NCI-H446 treated with DMSO at 0.1 percent for 48 hours (cell line): Measurements from ENCODE around the gene TMC5.
"Not testable (repeated sequence)": the region's sequence is repeated elsewhere in the genome, so short reads cannot be mapped to it uniquely, and the experiment has no call there.

Experiments used
- DNase-seq: peaks from one replicate; lab custom pipeline; 2025; lab: John Stamatoyannopoulos, UW

TMC5 gene, protein sequence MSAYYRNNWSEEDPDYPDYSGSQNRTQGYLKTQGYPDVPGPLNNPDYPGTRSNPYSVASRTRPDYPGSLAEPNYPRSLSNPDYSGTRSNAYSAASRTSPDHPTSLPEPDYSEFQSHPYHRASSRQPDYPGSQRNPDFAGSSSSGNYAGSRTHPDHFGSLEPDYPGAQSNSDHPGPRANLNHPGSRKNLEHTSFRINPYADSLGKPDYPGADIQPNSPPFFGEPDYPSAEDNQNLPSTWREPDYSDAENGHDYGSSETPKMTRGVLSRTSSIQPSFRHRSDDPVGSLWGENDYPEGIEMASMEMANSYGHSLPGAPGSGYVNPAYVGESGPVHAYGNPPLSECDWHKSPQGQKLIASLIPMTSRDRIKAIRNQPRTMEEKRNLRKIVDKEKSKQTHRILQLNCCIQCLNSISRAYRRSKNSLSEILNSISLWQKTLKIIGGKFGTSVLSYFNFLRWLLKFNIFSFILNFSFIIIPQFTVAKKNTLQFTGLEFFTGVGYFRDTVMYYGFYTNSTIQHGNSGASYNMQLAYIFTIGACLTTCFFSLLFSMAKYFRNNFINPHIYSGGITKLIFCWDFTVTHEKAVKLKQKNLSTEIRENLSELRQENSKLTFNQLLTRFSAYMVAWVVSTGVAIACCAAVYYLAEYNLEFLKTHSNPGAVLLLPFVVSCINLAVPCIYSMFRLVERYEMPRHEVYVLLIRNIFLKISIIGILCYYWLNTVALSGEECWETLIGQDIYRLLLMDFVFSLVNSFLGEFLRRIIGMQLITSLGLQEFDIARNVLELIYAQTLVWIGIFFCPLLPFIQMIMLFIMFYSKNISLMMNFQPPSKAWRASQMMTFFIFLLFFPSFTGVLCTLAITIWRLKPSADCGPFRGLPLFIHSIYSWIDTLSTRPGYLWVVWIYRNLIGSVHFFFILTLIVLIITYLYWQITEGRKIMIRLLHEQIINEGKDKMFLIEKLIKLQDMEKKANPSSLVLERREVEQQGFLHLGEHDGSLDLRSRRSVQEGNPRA

DNA sequence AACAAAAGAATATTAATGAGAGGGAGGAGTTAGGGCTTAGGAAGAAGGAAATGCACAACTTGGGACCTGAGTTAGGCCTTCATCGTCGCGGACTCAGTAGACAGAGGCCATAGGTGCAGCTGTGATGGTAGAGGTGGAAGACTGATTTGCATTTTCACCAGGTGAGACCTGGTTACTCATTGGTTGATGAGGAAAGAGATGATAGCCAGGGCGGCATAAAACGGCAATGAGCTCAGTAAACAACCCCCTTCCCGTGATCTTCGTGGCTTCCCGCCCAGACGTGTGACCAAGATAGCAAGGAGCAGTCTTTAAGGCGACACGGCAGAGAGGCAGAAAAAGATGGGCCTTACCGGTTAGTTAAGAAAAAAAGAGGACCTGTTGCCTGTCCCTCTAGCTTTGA, at the start of gene TMC5:
Gene TMC5, plus strand, starts transcription at position 244 of the 400 bp plus-strand sequence. CDS start 22,156 bp downstream, outside the sequence.
- DNase-seq, result no peak

DNA sequence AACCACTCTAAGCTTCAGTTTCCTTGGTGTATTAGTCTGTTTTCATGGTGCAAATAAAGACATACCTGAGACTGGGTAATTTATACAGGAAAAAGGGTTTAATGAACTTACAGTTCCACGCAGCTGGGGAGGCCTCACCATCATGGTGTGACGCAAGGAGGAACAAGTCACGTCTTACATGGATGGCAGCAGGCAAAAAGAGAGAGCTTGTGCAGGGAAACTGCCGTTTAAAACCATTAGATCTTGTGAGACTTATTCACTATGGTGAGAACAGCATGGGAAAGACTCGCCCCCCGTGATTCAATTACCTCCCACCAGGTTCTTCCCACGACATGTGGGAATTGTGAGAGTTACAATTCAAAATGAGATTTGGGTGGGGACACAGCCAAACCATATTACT, 45.1 kb upstream of the TMC5 start:
- DNase-seq, result not testable (repeated sequence)

DNA sequence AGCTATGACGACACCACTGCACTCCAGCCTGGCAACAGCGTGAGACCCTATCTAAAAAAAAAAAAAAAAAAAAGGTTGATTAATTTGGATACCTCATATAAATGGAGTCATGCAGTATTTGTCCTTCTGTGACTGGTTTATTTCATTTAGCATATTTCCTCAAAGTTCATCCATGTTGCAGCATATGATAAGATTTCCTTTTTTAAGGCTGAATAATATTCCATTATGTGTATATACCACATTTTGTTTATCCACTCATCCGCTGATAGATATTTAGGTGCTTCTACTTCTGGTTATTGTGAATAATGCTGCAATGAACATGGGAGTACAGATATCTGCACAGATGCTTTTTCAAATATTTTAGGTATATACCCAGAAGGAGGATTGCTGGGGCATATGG, 43.3 kb upstream of the TMC5 start:
- DNase-seq, result no peak

DNA sequence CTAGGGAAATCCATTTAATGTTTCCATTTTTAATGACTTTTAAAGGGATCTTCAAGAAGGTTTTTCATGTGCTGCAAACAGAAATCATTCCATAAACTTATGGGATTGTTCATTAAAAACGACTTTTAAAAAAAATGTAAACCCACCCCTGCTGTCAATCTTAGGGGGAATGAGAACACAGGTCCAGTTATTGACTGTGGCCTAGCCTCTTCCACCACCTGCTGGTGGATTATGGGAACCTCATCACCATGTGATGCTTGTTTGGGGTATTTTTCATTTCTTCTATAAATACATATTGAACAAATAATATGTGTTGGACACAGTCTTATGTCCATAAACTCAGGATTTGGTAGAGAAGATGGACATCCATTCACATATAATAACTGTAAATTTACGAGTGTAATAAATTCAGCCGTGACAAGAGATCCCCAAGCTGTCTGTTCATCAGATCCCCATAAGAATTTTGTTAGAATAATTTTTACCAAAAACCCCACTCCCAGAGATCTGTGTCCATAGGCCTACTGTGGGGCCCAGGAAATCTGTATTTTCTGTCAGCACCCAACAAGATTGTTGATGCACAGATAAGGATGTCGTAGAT, 42.0 kb upstream of the TMC5 start:
- no peak for DNase-seq

DNA sequence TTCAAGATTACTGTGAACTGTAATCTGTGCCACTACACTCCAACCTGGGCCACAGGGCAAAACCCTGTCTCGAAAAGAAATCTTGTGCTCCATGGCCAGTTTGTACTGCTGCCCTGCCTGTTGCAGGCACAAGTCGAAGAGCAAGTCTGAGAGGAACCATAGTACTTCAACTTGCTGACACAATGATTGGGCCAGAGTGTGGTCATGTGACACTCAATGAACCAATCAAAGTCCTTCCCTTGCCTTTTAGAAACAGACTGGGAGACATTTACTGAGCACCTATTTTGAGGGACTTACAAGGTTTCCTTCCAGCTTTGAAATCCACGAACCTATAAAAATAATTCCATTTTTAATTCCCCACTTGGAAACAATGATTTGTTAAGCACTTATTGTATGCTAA, 39.8 kb upstream of the TMC5 start:
- no peak for DNase-seq

DNA sequence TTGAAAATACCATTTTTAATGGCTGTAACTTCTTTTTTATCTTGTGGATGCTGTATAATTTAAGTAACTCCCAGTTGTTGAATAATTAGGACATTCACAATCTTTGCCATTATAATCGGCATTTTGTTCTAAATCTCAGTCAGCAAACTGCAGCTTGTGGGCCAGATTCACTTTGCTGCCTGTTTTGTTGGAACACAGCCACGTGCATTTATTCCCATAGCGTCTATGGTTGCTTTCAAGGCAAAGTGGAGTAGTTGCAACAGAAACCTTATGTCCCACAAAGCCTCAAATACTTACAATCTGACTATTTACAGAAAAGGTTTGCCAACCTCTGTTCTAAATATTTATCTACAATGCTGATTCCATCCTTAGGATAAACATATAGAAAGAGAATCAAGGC, 39.2 kb upstream of the TMC5 start:
- DNase-seq, result no peak

DNA sequence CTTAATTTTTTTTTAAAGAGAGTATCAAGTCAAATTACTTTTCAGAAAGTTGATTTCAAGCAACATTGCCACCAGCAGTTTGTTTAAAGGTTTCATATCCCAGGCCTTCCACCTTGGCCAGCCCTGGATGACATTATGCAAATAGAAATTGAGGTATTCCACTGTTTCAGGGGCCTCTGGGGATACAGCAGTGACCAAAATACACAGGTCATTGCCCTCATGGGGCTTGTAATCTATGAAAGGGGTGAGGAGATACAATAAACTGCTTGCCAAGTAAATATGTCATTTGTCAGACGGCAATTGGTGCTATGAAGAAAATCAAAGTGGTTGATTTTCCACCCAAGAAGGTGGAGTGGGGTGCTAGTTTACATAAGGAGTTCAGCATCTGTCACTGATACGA, 37.8 kb upstream of the TMC5 start:
- no peak for DNase-seq

DNA sequence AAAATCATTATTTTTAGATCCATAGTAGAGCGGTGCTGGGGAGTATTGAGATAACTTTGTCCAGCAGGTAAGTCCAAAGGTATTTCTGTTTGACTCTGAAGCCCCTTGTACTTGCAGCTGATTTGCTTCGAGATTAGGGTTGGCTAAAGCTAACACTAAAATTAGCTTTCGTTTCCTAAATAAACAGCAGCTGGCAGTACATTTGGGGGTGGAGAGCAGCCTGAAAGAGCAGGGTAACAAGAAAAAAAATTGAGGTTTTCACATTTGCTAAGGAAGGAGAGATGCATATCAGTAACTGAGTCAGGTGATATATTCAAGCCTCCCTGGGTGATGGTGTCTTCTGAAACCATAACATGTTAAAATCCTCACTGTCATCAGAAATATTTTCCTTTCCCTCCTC, 37.4 kb upstream of the TMC5 start:
- DNase-seq, result no peak

DNA sequence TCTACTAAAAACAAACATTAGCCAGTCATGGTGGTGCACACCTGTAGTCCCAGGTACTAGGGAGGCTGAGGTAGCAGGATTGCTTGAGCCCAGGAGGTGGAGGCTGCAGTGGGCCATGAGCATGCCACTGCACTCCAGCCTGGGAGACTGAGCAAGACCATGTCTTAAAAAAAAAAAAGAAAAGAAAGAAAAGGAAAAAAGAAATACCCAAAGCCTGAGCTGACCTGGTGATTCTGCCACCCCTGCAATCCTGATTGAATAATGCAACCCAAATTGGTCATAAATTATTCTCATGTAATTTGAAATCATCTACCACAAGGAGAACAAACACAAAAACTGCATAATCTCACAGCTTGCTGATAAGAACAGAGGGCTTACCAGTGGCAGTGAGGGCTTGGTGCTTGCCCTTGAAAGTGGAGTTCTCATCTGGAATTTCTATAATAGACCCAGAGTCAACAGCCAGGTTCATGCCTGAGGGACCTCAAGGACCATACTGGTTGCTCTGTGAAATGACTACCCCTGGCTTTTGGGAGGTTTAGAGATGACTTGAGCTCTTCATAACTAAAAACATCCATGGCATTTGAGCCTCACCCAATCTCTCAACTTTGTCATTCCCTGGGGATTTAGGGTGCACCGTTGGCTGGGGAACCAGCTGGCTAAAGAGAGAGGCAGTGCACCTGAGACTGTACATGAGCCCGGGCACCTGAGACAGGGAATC, 35.4 kb upstream of the TMC5 start:
- DNase-seq, result no peak

DNA sequence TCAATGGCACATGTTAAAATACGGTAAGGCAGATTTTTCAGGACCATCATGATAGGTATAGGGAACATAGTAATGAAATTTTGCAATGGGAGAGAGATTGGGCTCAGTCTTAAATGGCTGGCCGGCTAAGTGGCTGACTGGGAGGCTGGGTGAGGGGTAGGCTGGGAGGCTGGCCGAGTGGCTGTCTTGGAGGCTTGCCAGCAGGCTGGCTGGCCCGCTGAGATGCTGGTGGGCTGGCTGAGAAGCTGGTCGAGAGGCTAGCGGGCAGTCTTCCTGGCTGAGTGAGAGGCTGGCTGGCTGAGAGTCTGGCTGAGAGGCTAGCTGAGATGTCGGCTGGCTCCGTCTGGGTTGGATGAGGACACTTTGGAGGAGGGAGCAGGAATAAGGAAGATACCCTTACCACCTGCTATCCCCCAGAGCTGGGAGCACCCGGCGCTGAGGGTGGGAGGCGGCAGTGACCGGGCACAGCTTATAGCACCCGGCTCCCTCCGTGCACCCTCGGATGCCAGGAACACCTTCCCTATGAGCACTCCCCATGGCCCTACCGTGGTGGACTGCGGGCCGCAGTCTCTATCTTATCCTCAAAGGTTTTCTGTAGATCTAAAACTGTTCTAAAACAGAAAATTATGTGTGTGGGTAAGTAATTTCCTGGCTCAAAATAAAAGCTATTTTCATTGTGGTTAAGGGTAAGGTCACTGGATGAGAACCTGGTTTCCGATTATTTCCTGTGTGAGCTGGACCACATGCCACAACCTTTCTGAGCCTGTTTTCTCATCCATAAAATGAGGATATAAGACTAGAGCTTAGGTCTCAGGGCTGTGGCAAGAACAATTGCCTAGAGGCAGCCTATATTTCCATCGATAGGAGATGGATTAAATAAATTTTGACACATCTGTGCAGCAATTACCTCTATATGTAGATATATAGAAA, 34.5 kb upstream of the TMC5 start:
- DNase-seq, result no peak

DNA sequence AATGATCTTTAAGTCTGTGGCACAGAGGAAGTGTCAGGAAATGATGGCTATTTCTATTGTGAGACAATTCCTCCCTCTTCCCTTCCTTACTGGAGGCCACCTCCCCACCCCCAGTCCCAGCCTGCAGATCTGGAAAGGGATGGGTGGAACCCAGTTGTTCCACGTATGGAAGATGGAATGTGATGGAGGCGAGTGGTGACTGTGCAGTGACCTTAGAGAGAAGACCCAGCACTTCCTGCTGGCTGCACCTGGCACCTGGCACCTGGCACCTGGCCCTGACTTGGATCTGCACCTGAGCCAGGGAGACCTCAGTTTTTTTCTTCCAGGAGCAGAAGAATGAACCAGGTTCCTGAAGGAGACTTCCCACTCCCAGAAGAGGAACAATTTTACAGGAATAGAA, 33.0 kb upstream of the TMC5 start:
- no peak for DNase-seq

DNA sequence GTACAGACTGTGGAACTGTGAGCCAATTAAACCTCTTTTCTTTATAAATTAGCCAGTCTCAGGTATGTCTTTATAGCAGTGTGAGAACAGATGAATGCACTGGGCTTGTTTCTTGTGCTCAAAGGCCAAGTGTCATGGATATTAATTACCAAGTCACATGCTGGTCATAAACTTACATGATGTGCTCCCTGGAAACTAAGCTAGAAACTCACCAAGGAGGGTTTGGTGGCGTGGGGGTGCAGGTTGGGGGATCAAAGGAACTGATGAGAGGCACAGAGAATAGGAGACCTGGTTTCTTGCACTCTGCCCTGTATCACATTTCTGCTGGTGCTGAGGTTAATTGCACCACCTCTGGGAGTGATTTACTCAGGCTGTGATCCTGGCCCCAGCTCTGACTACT, 31.2 kb upstream of the TMC5 start:
- no peak for DNase-seq

DNA sequence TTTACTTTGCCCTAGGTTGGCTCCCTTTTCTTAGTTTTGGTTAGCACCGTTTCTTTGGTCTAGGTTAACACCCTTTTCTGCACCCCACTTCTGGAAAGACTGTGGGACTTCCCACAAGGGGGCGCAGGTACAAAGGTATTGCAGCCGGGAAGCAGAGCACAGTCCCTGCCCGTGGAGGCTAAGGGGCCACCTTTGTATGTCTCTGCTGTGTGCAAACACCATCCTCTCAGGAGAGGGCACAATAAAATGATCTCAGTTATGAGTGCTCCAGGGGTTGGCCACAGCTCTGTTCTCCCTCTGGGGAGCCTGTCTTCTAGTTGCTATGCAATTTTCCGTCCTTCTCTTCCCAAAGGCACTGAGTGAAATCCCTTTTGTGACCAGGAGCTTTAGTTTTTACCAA, 28.4 kb upstream of the TMC5 start:
- DNase-seq, result no peak

DNA sequence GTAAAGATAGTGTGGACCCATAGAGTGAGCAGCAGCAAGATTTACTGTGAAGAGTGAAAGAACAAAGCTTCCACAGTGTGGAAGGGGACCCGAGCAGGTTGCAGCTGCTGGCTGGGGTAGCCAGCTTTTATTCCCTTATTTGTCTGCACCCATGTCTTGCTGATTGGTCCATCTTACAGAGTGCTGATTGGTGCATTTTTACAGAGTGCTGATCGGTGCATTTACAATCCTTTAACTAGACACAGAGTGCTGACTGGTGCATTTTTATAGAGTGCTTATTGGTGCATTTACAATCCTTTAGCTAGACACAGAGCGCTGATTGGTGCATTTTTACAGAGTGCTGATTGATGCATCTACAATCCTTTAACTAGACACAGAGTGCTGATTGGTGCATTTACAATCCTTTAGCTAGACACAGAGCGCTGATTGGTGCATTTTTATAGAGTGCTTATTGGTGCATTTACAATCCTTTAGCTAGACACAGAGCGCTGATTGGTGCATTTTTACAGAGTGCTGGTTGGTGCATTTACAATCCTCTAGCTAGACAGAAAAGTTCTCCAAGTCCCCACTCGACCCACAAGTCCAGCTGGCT, 26.4 kb upstream of the TMC5 start:
- DNase-seq, result not testable (repeated sequence)

DNA sequence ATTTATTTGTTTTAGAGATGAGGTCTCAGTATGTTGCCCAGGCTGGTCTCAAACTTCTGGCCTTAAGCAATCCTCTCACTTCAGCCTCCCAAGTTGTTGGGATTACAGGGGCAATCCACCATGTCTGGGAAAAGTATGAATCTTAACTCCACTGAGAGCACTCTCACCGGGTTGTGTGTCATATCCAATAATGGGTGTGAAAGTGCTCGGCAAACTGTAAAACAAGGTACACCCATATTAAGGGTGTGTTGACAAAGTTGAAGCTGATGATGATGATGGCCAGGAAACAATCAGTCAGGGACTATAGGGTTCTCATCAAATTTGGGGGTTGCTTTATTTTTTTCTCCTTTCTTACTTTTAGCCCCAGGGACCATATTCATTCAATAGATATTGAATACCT, 25.3 kb upstream of the TMC5 start:
- no peak for DNase-seq

DNA sequence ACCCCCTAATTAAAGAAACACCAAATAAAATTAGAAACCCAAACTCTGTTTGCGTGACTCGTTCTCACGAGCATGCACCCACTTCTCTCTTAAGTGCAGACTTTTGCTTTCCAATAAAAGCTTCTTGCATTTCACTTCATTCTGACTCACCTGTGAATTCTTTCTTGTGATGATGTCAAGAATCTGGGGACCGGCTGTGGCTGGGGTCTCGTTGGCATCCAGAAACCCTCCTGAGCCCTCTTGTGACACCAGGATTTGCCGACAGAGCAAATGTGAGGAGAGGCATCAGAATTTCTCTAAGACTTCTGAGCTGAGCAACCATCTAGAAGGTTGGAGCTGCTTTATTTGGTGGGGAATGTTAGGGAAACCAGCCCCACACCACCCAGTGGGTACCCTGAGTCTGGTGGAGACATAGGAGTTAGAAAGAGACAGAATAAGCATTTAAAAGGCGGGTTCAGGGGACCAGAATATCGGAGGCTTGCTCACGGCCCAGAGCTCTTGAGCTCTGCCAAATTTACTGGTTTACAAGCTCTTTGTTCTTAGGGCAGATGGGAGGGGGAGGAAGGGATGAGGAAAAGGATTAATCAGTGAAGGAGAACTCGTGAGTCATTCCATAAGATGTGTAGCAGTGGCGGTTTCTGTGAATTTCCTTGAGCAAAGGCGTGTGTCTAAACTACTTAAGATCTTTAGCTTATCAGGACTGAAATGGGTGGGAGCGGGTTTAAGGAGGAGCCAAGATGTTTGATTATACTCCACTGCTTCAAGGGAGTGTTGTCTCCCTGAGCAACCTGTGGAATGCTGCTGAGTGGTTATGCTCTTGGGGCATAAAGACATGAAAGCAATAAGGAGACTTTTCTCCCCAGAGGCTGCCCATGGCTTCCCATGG, 24.2 kb upstream of the TMC5 start:
- DNase-seq, result no peak

DNA sequence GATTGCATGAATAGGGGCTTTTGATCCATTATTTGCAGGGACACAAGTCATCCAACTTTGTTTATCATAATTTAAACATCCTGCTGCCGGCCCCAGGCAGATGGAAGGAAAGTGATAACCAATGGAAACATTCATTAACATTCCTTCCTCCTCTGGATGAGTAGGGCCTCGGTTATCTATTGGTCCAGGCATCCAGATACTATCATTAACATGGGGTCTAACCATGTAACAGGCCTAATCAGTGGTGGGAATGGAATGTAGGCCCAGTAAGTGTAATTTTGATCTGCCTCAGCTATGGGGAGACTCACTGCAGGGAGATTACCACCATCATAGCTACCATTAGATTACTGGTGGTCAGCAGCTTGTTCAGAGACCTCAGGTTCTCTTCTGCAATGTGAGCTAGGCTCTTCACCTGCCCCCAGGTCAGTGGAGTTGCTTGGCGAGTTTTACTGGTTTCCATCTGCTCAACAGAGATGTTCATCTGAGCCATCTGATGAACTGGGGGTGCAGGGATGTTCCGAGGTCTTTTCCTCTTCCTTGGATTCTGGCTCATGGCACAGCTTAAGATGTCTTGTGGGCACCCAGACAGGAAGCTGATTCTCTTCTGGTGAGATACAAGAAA, 21.9 kb upstream of the TMC5 start:
- not testable (repeated sequence) for DNase-seq

DNA sequence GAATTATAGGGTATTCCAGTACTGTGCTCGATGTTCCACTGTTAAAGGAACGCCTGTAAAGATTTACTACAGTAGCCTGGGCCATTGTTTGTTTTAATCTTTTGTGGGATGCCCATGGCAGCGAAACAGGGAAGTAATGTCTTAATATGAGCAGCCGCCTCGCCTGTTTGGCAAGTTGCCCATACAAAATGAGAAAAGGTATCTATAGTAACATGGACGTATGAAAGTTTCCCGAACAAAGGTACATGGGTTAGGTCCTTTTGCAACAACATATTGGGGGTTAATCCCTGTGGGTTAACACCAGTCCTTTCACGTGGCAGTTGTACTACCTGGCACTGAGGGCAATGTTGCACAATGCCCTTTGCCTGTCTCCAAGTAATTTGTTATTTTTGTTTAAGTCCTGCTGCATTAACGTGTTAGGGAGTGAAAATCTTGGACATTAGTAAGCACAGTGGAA, 21.1 kb upstream of the TMC5 start:
- DNase-seq, result no peak

DNA sequence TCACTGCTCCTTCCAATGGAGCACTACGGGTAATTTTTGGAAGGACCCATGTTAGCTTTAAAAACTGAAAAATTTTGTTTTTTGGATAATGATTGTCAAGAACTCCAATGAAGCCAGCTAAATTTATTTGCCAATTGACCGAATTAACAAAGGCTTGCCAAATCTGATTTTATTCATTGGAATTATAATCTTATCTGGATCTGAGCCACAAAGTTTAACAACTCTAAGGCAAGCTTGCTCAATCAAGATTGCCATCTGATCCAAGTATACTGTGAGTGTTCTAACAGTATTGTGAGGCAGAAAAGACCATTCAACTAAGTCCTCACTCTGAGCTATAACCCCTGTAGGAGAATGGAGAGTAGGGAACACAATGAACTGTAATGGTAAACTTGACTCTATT, 20.3 kb upstream of the TMC5 start:
- not testable (repeated sequence) for DNase-seq
